HepG2 (cell line): ENCODE measurements around the gene UBE2M. TPM values are rescaled to one million over a fixed set of nuclear protein-coding genes. Genes with fewer than 3 reads are reported as not detected.
A peak's percentile ranks its signal among the peaks of the same experiment; 100 is the strongest.

Experiments
- ADNP ChIP-seq: sonication (generic); formaldehyde crosslinking; IDR thresholded peaks from 2 replicates; pipeline ENCODE4 v1.4.0; 2020; ENCODE audit warnings: missing genetic modification reagents
- FLYWCH1 ChIP-seq: sonication (generic); formaldehyde crosslinking; IDR thresholded peaks from 2 replicates; pipeline ENCODE4 v1.8.1; 2023; ENCODE audit warnings: mild to moderate bottlenecking, missing genetic modification reagents
- KDM4B ChIP-seq: sonication (generic); formaldehyde crosslinking; IDR thresholded peaks from 2 replicates; pipeline ENCODE4 v1.4.0; 2020; ENCODE audit warnings: missing genetic modification reagents
- LRRFIP1 ChIP-seq: sonication (generic); formaldehyde crosslinking; conservative IDR thresholded peaks from 2 replicates; pipeline ENCODE4 v1.4.0; 2020; ENCODE audit warnings: missing genetic modification reagents
- NAIF1 ChIP-seq: sonication (generic); formaldehyde crosslinking; IDR thresholded peaks from 2 replicates; pipeline ENCODE4 v1.5.0; 2020; ENCODE audit warnings: mild to moderate bottlenecking, missing genetic modification reagents, borderline replicate concordance
- NFATC3 ChIP-seq: sonication (generic); formaldehyde crosslinking; IDR thresholded peaks from 2 replicates; pipeline ENCODE4 v1.5.1; 2020; ENCODE audit warnings: mild to moderate bottlenecking, missing genetic modification reagents
- PHF5A ChIP-seq: IDR thresholded peaks from one replicate; pipeline ENCODE4 v1.6.1; 2018; ENCODE audit warnings: low read depth, missing genetic modification reagents; ENCODE audit not compliant: unreplicated experiment
- PHF8 ChIP-seq: sonication (generic); formaldehyde crosslinking; IDR thresholded peaks from 2 replicates; pipeline ENCODE4 v1.5.0; 2020; ENCODE audit warnings: missing genetic modification reagents
- POGK ChIP-seq: sonication (generic); formaldehyde crosslinking; conservative IDR thresholded peaks from 2 replicates; pipeline ENCODE4 v1.8.0; 2022; ENCODE audit warnings: mild to moderate bottlenecking, moderate library complexity, missing genetic modification reagents
- PRPF4 ChIP-seq: fragments of 200-400 bp; formaldehyde crosslinking; IDR thresholded peaks from 2 replicates; pipeline ENCODE4 v1.6.1; 2016; ENCODE audit warnings: low read length, low read depth; ENCODE audit not compliant: poor library complexity, severe bottlenecking
- RAD21 ChIP-seq: fragments of 450-650 bp; formaldehyde crosslinking; IDR thresholded peaks from 2 replicates; pipeline ENCODE4 v1.5.0; 2020; ENCODE audit warnings: mild to moderate bottlenecking
- SALL2 ChIP-seq: sonication (generic); formaldehyde crosslinking; IDR thresholded peaks from 2 replicates; pipeline ENCODE4 v1.8.1; 2023; ENCODE audit warnings: mild to moderate bottlenecking, missing genetic modification reagents, inconsistent platforms
- SIX4 ChIP-seq: sonication (generic); formaldehyde crosslinking; IDR thresholded peaks from 2 replicates; pipeline ENCODE4 v1.4.0; 2020; ENCODE audit warnings: missing genetic modification reagents
- SNAPC2 ChIP-seq: sonication (generic); formaldehyde crosslinking; IDR thresholded peaks from 2 replicates; pipeline ENCODE4 v1.8.1; 2022; ENCODE audit warnings: mild to moderate bottlenecking, missing genetic modification reagents
- SP1 ChIP-seq, 2 experiments: fragments of 450-650 bp in 1 of 2; sonication (generic) in 1 of 2; formaldehyde crosslinking in 1 of 2; IDR thresholded peaks; 2 replicates each; pipeline versions ENCODE4 v1.4.0 to v1.6.1; 2016 to 2020; ENCODE audit warnings: missing genetic modification reagents in 1 of 2
- TMF1 ChIP-seq: sonication (generic); formaldehyde crosslinking; IDR thresholded peaks from 2 replicates; pipeline ENCODE4 v1.8.1; 2022; ENCODE audit warnings: low read depth, missing genetic modification reagents
- ZMYM4 ChIP-seq: sonication (generic); formaldehyde crosslinking; IDR thresholded peaks from 2 replicates; pipeline ENCODE4 v1.8.1; 2023; ENCODE audit warnings: mild to moderate bottlenecking, missing genetic modification reagents
- ZNF234 ChIP-seq: sonication (generic); formaldehyde crosslinking; conservative IDR thresholded peaks from 2 replicates; pipeline ENCODE4 v1.5.1; 2020; ENCODE audit warnings: mild to moderate bottlenecking, missing genetic modification reagents
- ZNF264 ChIP-seq: sonication (generic); formaldehyde crosslinking; IDR thresholded peaks from 2 replicates; pipeline ENCODE4 v1.4.0; 2020; ENCODE audit warnings: missing genetic modification reagents
- ZNF296 ChIP-seq: sonication (generic); formaldehyde crosslinking; conservative IDR thresholded peaks from 2 replicates; pipeline ENCODE4 v1.5.0; 2020; ENCODE audit warnings: mild to moderate bottlenecking, missing genetic modification reagents
- ZNF367 ChIP-seq: sonication (generic); formaldehyde crosslinking; IDR thresholded peaks from 2 replicates; pipeline ENCODE4 v1.4.0; 2020; ENCODE audit warnings: missing genetic modification reagents, borderline replicate concordance
- ZNF558 ChIP-seq: sonication (generic); formaldehyde crosslinking; IDR thresholded peaks from 2 replicates; pipeline ENCODE4 v1.9.0; 2022; ENCODE audit warnings: mild to moderate bottlenecking, missing genetic modification reagents, borderline replicate concordance
- ZNF660 ChIP-seq: sonication (generic); formaldehyde crosslinking; IDR thresholded peaks from 2 replicates; pipeline ENCODE4 v1.5.1; 2020; ENCODE audit warnings: mild to moderate bottlenecking, low read depth, missing genetic modification reagents, borderline replicate concordance
- ZNF75D ChIP-seq: sonication (generic); formaldehyde crosslinking; IDR thresholded peaks from 2 replicates; pipeline ENCODE4 v1.8.1; 2023; ENCODE audit warnings: missing genetic modification reagents, mild to moderate bottlenecking, borderline replicate concordance
- polyA plus RNA-seq, 8 experiments: library from polyadenylated mRNA; depleted of rRNA in 3 of 8; stranded (reverse) in 7 of 8; unstranded in 1 of 8; fragments of >200 nt; fragmentation: Illumina TruSeq in 4 of 8; extraction: Trizol in 4 of 8; gene quantifications; 2 replicates each; pipeline versions ENCODE4 v1.2.1 to v1.2.3, GENCODE V29; 2011 to 2016; ENCODE audit warnings: low read depth in 4 of 8, missing spikeins in 1 of 8, mixed read lengths in 1 of 8; ENCODE audit not compliant: insufficient read depth in 1 of 8
- total RNA-seq, 5 experiments: library from RNA; depleted of rRNA; stranded (reverse); fragments of >200 nt; fragmentation: Illumina TruSeq; extraction: Trizol; gene quantifications; 2 replicates each; pipeline ENCODE4 v1.2.3, GENCODE V29; 2016; ENCODE audit warnings: low read depth in 1 of 5
- TF ChIP-seq, protein P1 (sequence below): IDR thresholded peaks from 2 replicates; pipeline ENCODE4 v1.6.1; 2016; ENCODE audit warnings: missing compliant biosample characterization, missing genetic modification reagents, borderline replicate concordance

UBE2M gene
- total and polyA plus RNA-seq, 2 of the 13 experiments (the other 11 are each of a cell fraction or from before 2014, with no cell fraction given): 36.2 to 50.3 TPM

- no peak for TF ChIP-seq ZNF558
- TF ChIP-seq LRRFIP1 (CRISPR knock-in tag): no peak
- 0 out of 2 replicates have a peak, but pooled peaks have one; percentile 24 for TF ChIP-seq SALL2 (CRISPR knock-in tag)
- TF ChIP-seq ZNF660 (CRISPR knock-in tag): no peak
- no peak; the same call in 1 of the 2 replicates for TF ChIP-seq KDM4B
- no peak for TF ChIP-seq ZNF296
- TF ChIP-seq FLYWCH1 (CRISPR knock-in tag): no peak
- no peak for TF ChIP-seq NAIF1
- no peak for TF ChIP-seq ZNF264
- peak; percentile 88 for TF ChIP-seq PHF8 (CRISPR knock-in tag)
- TF ChIP-seq ADNP (CRISPR knock-in tag): no peak
- TF ChIP-seq ZNF367 (CRISPR knock-in tag): no peak
- TF ChIP-seq TMF1 (CRISPR knock-in tag): peak; percentile 27
- no peak for TF ChIP-seq SNAPC2 (CRISPR knock-in tag)
- TF ChIP-seq PHF5A (CRISPR knock-in tag): no peak
- TF ChIP-seq, protein P1, sequence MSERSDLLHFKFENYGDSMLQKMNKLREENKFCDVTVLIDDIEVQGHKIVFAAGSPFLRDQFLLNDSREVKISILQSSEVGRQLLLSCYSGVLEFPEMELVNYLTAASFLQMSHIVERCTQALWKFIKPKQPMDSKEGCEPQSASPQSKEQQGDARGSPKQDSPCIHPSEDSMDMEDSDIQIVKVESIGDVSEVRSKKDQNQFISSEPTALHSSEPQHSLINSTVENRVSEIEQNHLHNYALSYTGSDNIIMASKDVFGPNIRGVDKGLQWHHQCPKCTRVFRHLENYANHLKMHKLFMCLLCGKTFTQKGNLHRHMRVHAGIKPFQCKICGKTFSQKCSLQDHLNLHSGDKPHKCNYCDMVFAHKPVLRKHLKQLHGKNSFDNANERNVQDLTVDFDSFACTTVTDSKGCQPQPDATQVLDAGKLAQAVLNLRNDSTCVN (CRISPR knock-in tag): no peak
- TF ChIP-seq NFATC3: no peak
- no peak; the same call in 1 of the 2 replicates for TF ChIP-seq RAD21 (CRISPR knock-in tag)
- no peak for TF ChIP-seq SP1 (IDR thresholded peaks at IDR 0.05)
- peak; percentile 47; the same call in 1 of the 2 replicates for TF ChIP-seq SP1 (CRISPR knock-in tag; IDR thresholded peaks at IDR 0.05)
- TF ChIP-seq SIX4 (CRISPR knock-in tag): no peak
- TF ChIP-seq ZNF234 (CRISPR knock-in tag): no peak
- peak; percentile 71 for TF ChIP-seq POGK (CRISPR knock-in tag)
- TF ChIP-seq ZMYM4 (CRISPR knock-in tag): no peak; the same call in 1 of the 2 replicates
- TF ChIP-seq ZNF75D (CRISPR knock-in tag): no peak
- TF ChIP-seq PRPF4: no peak
Measured at GRCh38 chr19:58543826-58544590, 14.4 kb downstream of the UBE2M start, which contains the start of gene TRIM28 (continued).
